Smooth muscle cell (in vitro differentiated cells): ENCODE data around the gene HAPSTR1. TPM values are rescaled to one million over a fixed set of nuclear protein-coding genes. Genes with fewer than 3 reads are reported as not detected.

ENCODE experiments used
- DNase-seq: peaks from one replicate; lab custom pipeline; 2025; ENCODE audit not compliant: unreplicated experiment; lab: John Stamatoyannopoulos, UW
- H2AFZ ChIP-seq: fragments of 200-600 bp; sonication (generic); 2 replicates; pipeline ENCODE4 v1.6.0; 2016; ENCODE audit warnings: antibody characterized with exemption, low read depth, mild to moderate bottlenecking
- H3F3A ChIP-seq: fragments of 200-600 bp; sonication (generic); 2 replicates; pipeline ENCODE4 v1.6.0; 2017; ENCODE audit warnings: antibody characterized with exemption, low read depth
- H3K27ac ChIP-seq: fragments of 200-600 bp; sonication (generic); 2 replicates; pipeline ENCODE4 v1.5.1; 2016; ENCODE audit warnings: low read depth, mild to moderate bottlenecking
- H3K27me3 ChIP-seq: fragments of 200-600 bp; sonication (generic); 2 replicates; pipeline ENCODE4 v1.6.1; 2016; ENCODE audit warnings: low read depth, mild to moderate bottlenecking
- H3K36me3 ChIP-seq: fragments of 200-600 bp; sonication (generic); 2 replicates; pipeline ENCODE4 v1.5.1; 2016; ENCODE audit warnings: low read depth
- H3K4me1 ChIP-seq: fragments of 200-600 bp; sonication (generic); 2 replicates; pipeline ENCODE4 v1.5.1; 2016; ENCODE audit warnings: low read depth
- H3K4me2 ChIP-seq: fragments of 200-600 bp; sonication (generic); 2 replicates; pipeline ENCODE4 v1.6.0; 2016; ENCODE audit warnings: mild to moderate bottlenecking
- H3K4me3 ChIP-seq: fragments of 200-600 bp; sonication (generic); 2 replicates; pipeline ENCODE4 v1.5.1; 2016; ENCODE audit warnings: mild to moderate bottlenecking
- H3K79me2 ChIP-seq: fragments of 200-600 bp; sonication (generic); 2 replicates; pipeline ENCODE4 v1.6.0; 2016; ENCODE audit warnings: low read depth, mild to moderate bottlenecking
- H3K9ac ChIP-seq: fragments of 200-600 bp; sonication (generic); 2 replicates; pipeline ENCODE4 v1.6.0; 2016; ENCODE audit warnings: low read depth
- H3K9me3 ChIP-seq: fragments of 200-600 bp; sonication (generic); replicated peaks from 2 replicates; pipeline ENCODE4 v1.5.1; 2016; ENCODE audit warnings: low read depth
- H4K20me1 ChIP-seq: fragments of 200-600 bp; sonication (generic); 2 replicates; pipeline ENCODE4 v1.6.0; 2016; ENCODE audit warnings: low read depth
- CTCF ChIP-seq: fragments of 200-600 bp; sonication (generic); IDR thresholded peaks from 2 replicates; pipeline ENCODE4 v1.5.1; 2017; ENCODE audit warnings: borderline replicate concordance, mild to moderate bottlenecking, antibody characterized with exemption; ENCODE audit not compliant: insufficient read depth, poor library complexity, severe bottlenecking
- WGBS: methylation state at CpG from one replicate; pipeline ENCODE4 v1.1.7; 2016; ENCODE audit warnings: low lambda C conversion rate; 5-methylcytosine and 5-hydroxymethylcytosine counted together
- polyA plus RNA-seq: library from polyadenylated mRNA; unstranded; fragments of >200 nt; fragmentation: Nextera tagmentation; extraction: Ambion mirVana; gene quantifications from 2 replicates; pipeline ENCODE4 v1.2.1, GENCODE V29; 2016
- total RNA-seq: library from RNA; depleted of rRNA; stranded (reverse); fragments of >200 nt; gene quantifications from 2 replicates; pipeline ENCODE4 v1.2.3, GENCODE V29; 2014

HAPSTR1 gene
- total and polyA plus RNA-seq, 2 experiments from 2014 or later: 26.7 to 77.5 TPM

GRCh38 chr16:9046667-9047055 is 44.8 kb upstream of the HAPSTR1 start:
- Histone ChIP-seq H3K79me2 (no peaks in the 10 kb centered on the region), H3K36me3 (no peaks in the 10 kb centered on the region), H3K4me3 (no peak overlapping the region), H3K4me1 (peaks cover 9% of the 10 kb centered on the region), H3K9me3 (no peaks in the 10 kb centered on the region), H4K20me1 (no peaks in the 10 kb centered on the region), H3K9ac (peak overlapping the region; percentile 41), H3K27me3 (no peaks in the 10 kb centered on the region), H3F3A (peaks cover 19% of the 10 kb centered on the region), H2AFZ (no peak overlapping the region), H3K27ac (peak overlapping the region; percentile 99), H3K4me2 (no peak overlapping the region)
- DNase-seq: no peak
- WGBS: 100% methylated on average over 1 of the region's 1 CpG
- no peak for TF ChIP-seq CTCF

DNA sequence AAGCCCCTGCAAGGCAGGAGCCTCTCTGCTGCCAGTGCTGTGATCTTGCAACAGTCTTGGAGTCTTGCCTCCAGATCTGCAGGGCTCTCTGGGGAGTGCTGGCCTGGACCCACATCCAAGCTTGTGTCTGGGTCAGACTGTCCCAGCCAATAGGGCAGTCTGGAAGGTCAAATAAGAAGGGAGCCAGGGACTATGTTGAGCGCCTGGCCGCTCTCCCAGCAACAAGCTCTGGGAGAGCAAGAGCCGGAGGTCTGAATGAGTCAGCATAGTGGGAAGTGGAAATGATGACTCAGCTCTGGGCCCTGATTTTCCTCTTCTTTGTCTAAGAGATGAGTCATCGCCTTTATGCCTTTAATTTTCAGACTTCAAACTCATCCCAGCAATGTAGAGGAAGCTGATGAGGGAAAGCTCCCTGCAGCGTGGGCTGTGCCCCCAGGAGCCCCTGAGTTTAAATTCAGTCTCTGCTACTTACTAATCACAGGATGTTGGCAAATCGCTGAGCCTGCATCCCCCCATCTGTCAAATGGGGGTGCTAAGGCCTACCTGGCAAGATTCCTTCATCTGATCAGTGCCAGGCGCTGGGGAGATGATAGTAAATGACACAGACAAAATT is 43.6 kb upstream of the HAPSTR1 start:
- H3K4me2 ChIP-seq: peak overlapping the region; percentile 66
- H3K4me3 ChIP-seq: no peak overlapping the region
- H3K9me3 ChIP-seq: no peaks in the 10 kb centered on the region
- no peaks in the 10 kb centered on the region for H4K20me1 ChIP-seq
- 11% methylated on average over 7 of the region's 7 CpGs for WGBS
- H3F3A ChIP-seq: peaks cover 19% of the 10 kb centered on the region
- DNase-seq: peak; percentile 37
- no peaks in the 10 kb centered on the region for H3K79me2 ChIP-seq
- no peaks in the 10 kb centered on the region for H3K27me3 ChIP-seq
- H3K27ac ChIP-seq: peak overlapping the region; percentile 99
- H3K9ac ChIP-seq: peak overlapping the region; percentile 70
- H3K36me3 ChIP-seq: no peaks in the 10 kb centered on the region
- no peak for TF ChIP-seq CTCF
- peaks cover 9% of the 10 kb centered on the region for H3K4me1 ChIP-seq
- no peak overlapping the region for H2AFZ ChIP-seq

DNA sequence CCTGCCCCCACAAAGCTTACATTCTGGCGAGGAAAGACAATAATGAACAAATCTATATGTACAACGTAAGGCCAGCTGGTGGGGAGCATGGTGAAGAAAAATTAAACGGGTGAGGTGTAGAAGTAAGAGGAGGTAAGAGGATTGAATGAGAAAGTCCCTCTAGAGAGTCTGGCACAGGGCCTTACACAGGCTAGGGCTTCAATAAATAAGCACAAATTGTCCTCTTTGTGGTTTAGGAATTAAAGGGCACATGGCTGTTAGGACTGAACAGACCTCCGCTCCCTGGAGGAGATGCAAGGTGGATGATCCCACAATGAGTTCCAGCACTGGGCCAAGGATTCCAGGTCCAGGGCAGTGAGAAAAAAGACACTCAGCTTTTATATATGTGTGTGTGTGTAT is 43.1 kb upstream of the HAPSTR1 start:
- 40% methylated on average over 4 of the region's 4 CpGs for WGBS
- DNase-seq: no peak
- no peak for TF ChIP-seq CTCF
- Histone ChIP-seq H2AFZ (no peak overlapping the region), H3K4me3 (no peak overlapping the region), H3K79me2 (no peaks in the 10 kb centered on the region), H3K27me3 (no peaks in the 10 kb centered on the region), H3K4me2 (peak overlapping the region; percentile 66), H3K36me3 (no peaks in the 10 kb centered on the region), H3F3A (peaks cover 19% of the 10 kb centered on the region), H3K27ac (peak overlapping the region; percentile 99), H3K9ac (peak overlapping the region; percentile 70), H3K9me3 (no peaks in the 10 kb centered on the region), H3K4me1 (peaks cover 9% of the 10 kb centered on the region), H4K20me1 (no peaks in the 10 kb centered on the region)

DNA sequence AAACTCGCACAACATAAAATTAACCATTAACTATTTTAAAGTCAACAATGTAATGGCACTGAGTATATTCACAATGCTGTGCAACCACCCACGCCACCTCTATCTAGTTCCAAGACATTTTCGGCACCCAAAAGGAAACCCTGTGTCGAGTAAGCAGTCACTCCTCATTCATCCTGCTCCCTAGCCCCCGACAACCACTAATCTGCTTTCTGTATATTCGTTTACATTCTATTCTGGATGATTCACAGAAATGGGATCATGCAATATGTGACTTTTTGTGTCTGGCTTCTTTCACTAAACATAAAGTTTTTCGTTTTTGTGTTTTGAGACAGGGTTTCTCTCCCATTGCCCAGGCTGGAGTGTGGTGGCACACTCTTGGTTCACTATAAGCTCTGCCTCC is 42.2 kb upstream of the HAPSTR1 start:
- Histone ChIP-seq H2AFZ (no peak overlapping the region), H3K4me2 (peak overlapping the region; percentile 66)

More for the DNA sequence above, 42.2 kb upstream of the HAPSTR1 start:
- Histone ChIP-seq H4K20me1 (no peaks in the 10 kb centered on the region), H3K27ac (peak overlapping the region; percentile 99), H3K4me1 (peaks cover 9% of the 10 kb centered on the region), H3K79me2 (no peaks in the 10 kb centered on the region), H3K4me3 (no peak overlapping the region), H3F3A (peaks cover 19% of the 10 kb centered on the region), H3K9me3 (no peaks in the 10 kb centered on the region), H3K27me3 (no peaks in the 10 kb centered on the region), H3K9ac (peak overlapping the region; percentile 80), H3K36me3 (no peaks in the 10 kb centered on the region)
- WGBS: 17% methylated on average over 7 of the region's 7 CpGs
- TF ChIP-seq CTCF: no peak
- no peak for DNase-seq
